BE2C (cell line): Measurements from ENCODE around the gene TPST2.

Experiments
- DNase-seq: peaks from one replicate; pipeline ENCODE4 v3.0.0-alpha.2; 2020
- H3K27me3 ChIP-seq: fragments of 250-450 bp; sonication (Bioruptor Pico); 2 replicates; pipeline ENCODE4 v1.5.1; 2020; ENCODE audit warnings: mild to moderate bottlenecking
- H3K36me3 ChIP-seq: fragments of 250-450 bp; sonication (Bioruptor Pico); 2 replicates; pipeline ENCODE4 v1.5.1; 2020; ENCODE audit warnings: mild to moderate bottlenecking
- H3K4me1 ChIP-seq: fragments of 250-450 bp; sonication (Bioruptor Pico); 2 replicates; pipeline ENCODE4 v1.5.1; 2020
- H3K4me3 ChIP-seq: 2 replicates; pipeline ENCODE4 v1.5.1; 2011; ENCODE audit warnings: low read depth, low read length
- H3K9me3 ChIP-seq: fragments of 250-450 bp; sonication (Bioruptor Pico); 2 replicates; pipeline ENCODE4 v1.5.1; 2020
- TF ChIP-seq, protein P1 (sequence below): IDR thresholded peaks from 2 replicates; pipeline ENCODE4 v1.5.1; 2012; ENCODE audit warnings: mild to moderate bottlenecking, low read depth, low read length

Gene TPST2

DNA sequence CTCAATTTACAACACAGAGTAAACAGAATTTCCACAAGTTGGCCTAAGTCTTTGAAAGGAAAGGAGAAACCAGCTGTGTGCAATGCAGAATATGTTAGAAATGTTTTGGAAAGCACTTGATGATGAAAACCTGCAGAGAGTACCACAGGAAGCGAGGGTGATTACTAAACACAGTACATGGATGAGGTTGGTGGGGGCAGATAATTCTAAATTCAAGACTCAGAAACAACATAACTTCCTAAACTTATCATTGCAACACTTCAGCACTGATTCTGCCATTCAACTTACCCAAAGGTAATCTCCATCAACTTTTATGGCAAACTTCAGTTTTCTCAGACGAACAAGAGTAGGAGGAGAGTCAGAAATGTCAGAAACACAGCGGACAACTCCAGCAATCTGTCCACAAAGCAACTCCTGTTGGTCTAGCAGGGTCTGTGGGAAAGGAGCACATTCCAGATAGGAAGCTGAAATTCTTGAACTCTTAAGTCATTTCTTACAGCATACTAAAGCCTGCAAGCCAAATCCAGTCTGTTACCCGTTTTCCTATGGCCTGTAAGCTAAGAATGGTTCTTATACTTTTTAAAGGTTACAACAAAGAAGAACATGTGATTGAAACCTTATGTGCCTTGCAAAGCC is 113.1 kb downstream of the TPST2 start:
- H3K4me3 ChIP-seq, result no peak overlapping the region
- no peaks in the 10 kb centered on the region for H3K4me1 ChIP-seq
- no peak for DNase-seq
- peaks cover 22% of the 10 kb centered on the region for H3K36me3 ChIP-seq
- H3K9me3 ChIP-seq, result no peaks in the 10 kb centered on the region
- no peaks in the 10 kb centered on the region for H3K27me3 ChIP-seq
- TF ChIP-seq, protein P1, sequence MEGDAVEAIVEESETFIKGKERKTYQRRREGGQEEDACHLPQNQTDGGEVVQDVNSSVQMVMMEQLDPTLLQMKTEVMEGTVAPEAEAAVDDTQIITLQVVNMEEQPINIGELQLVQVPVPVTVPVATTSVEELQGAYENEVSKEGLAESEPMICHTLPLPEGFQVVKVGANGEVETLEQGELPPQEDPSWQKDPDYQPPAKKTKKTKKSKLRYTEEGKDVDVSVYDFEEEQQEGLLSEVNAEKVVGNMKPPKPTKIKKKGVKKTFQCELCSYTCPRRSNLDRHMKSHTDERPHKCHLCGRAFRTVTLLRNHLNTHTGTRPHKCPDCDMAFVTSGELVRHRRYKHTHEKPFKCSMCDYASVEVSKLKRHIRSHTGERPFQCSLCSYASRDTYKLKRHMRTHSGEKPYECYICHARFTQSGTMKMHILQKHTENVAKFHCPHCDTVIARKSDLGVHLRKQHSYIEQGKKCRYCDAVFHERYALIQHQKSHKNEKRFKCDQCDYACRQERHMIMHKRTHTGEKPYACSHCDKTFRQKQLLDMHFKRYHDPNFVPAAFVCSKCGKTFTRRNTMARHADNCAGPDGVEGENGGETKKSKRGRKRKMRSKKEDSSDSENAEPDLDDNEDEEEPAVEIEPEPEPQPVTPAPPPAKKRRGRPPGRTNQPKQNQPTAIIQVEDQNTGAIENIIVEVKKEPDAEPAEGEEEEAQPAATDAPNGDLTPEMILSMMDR, result no peak

DNA sequence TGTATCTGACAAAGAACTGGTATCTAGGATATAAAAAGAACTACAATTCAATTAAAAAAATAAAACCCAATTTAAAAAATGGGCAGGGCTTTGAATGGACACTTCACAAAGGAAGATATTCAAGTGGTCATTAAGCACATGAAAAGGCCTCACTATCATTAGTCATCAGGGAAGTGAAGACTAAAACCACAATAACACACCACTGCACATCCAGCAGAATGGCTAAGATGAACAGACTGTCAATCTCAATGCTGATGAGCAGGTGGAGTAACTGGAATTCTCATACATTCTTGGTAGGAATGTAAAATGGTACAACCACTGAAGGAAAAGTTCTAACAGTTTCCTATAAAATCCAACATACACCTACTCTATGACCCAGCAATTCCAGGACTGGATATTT is 115.2 kb downstream of the TPST2 start:
- peaks cover 44% of the 10 kb centered on the region for H3K36me3 ChIP-seq
- no peaks in the 10 kb centered on the region for H3K27me3 ChIP-seq
- TF ChIP-seq, protein P1, result no peak
- H3K4me3 ChIP-seq, result no peak overlapping the region
- H3K9me3 ChIP-seq, result no peaks in the 10 kb centered on the region
- H3K4me1 ChIP-seq, result no peaks in the 10 kb centered on the region
- DNase-seq, result no peak
